Dermis microvascular lymphatic vessel endothelial cell (primary cell): ENCODE data around the gene ZDHHC9. TPM values are rescaled to one million over a fixed set of nuclear protein-coding genes. Genes with fewer than 3 reads are reported as not detected.

ENCODE experiments used
- DNase-seq, 2 donors: peaks; one replicate each; pipeline versions ENCODE4 v3.0.0 to v3.0.0-alpha.2; 2010; ENCODE audit warnings: low read depth in 2 of 2
- total RNA-seq: library from RNA; depleted of rRNA; stranded (reverse); fragments of >200 nt; gene quantifications from 2 replicates; pipeline ENCODE4 v1.2.1, GENCODE V29; 2014

The ZDHHC9 gene
- total RNA-seq, 1 donor from 2014 or later: 12.7 TPM

DNA sequence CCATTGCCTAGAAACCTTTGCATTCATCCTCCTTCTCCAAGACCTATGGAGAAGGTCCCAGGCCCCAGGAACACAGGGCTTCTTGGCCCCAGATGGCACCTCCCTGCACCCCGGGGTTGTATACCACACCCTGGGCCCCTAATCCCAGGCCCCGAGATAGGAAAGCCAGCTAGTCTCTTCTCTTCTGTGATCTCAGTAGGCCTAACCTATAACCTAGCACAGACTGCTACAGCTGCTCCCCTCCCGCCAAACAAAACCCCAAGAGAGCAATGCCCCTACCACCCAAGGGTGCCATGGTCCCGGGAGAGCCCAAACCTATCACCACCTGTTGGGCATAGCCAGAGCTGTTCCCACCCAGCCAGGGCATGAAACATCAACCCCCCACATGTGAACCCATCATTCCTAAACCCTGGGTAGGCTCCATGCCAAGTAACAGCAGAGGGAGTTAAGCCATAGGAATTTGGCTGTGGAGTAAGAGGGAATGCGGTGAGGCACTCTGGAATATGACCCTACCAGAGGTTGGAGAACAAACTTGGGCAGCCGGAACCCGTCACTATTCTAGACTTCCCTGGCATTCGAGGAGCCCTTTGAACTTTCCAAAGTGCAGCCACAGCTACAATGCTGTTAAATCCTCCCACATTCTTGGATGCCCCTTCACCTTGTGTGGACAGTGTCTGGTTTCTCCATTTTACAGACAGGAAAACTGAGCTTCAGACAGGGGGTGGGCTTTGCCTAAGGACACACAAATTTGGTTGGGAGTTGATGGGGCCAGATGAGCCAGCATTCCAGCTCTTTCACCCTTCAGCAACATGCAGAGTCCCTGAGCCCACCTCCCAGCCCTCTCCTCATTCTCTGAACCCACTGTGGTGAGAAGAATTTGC, 74.9 kb downstream of the ZDHHC9 start:
- DNase-seq: no peak

DNA sequence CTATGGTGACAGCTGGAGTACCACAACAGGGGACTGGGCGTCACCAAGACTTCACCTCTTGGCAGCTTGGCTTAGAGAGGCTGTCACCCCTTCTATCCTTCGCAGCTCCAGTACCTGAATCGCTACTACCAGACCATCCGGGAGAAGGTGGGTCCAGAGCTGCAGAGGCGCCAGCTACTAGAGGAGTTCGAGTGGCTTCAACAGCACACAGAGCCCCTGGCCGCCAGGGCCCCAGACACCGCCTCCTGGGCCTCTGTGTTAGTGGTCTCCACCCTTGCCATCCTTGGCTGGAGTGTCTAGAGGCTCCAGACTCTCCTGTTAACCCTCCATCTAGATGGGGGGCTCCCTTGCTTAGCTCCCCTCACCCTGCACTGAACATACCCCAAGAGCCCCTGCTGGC, 75.5 kb downstream of the ZDHHC9 start:
- DNase-seq: no peak

DNA sequence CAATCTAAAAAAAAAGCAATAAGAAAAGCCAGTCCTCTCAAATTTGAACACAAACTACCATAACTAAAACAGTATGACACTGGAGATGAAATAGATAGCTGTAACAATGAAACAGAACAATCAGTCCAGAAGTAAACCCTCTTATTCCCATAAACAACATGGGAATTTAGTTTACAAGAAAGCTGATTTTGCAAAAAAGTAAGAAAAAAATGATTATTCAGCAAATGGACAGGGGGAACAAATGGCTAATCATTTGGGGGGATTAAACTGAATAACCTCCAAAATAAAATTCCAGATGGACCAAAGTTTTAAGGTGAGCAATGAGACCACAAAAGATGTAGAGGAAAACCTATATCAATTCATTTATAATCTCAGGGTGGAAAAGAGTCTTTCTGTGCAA, 80.0 kb downstream of the ZDHHC9 start:
- DNase-seq: no peak

DNA sequence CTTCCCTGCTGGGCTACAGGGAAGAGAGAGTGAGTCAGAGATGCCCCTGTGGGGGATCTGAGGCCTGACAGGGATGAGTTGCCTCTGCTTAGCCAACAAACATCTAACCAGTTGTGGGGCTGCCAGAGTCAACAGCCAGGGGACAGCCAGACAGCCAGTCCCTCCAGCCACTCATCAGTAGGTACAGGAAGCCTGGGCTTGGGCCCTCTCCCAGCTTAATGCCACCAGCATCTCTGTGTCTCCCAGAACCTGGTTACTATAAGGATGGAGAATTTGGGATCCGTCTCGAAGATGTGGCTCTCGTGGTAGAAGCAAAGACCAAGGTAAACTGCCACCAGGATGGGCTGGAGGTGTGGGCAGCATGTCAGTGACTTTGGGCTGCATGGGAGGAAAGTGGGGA, 81.2 kb downstream of the ZDHHC9 start:
- no peak for DNase-seq

DNA sequence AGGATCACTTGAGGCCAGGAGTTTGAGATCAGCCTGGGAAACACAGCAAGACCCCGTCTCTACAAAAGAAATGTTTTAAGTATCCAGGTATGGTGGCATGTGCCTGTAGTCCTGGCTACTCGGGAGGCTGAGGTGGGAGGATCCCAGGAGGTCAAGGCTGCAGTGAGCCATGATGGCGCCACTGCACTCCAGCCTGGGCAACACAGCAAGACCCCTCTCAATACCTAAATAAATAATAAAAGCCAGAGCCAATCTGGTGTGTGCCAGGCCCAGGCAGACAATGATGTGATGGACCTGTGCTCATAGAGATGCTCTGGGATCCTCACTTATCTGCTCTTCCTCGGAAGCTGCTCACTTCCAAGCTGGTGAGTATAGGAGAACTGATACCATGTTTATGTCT, 82.1 kb downstream of the ZDHHC9 start:
- DNase-seq: no peak

- DNase-seq: no peak
Observed at GRCh38 chrX:129760981-129761380, 82.7 kb downstream of the ZDHHC9 start.

DNA sequence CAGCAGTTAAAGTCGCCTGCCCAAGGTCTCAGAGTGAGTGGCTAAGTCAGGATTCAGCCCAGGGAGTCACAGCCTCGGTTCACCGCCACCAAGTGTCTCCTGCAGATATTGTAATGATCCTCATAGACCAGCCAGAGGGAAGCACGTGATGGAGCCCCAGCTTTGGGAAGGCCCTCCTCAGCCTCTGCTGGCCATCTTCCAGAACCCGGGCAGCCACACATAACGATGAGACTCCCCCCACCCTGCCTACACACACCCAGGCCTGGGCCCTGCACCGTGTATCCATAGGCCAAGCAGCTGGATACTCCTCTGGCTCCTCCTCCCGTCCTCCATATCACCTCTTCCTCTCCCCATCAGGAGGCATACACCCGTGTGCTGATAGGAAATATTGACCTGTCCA, 83.5 kb downstream of the ZDHHC9 start:
- DNase-seq: no peak

GRCh38 chrX:129759576-129760061, 84.1 kb downstream of the ZDHHC9 start:
- peak; percentile 28 to 37 for DNase-seq

- no peak for DNase-seq
Observed at GRCh38 chrX:129755779-129756650, 87.7 kb downstream of the ZDHHC9 start.

- peak in 1 of 2 donors; percentile 13 for DNase-seq
Observed at GRCh38 chrX:129754056-129755024, 89.3 kb downstream of the ZDHHC9 start.

Other genes with a start within 250 kb of the ZDHHC9 start
- 13.9 and 19.3 TPM in 2 replicates for gene APLN, start 188.9 kb downstream of the ZDHHC9 start, total RNA-seq
- gene XPNPEP2, start 104.9 kb downstream of the ZDHHC9 start, total RNA-seq: not detected in 2 replicates
- gene SASH3, start 63.9 kb downstream of the ZDHHC9 start, total RNA-seq: not detected in 2 replicates
- 12.4 and 13.5 TPM in 2 replicates for gene UTP14A, start 62.3 kb upstream of the ZDHHC9 start, total RNA-seq
- gene BCORL1, start 138.7 kb upstream of the ZDHHC9 start, total RNA-seq: 1.7 and 4.2 TPM in 2 replicates